Vagina (tissue), 2 donors: Measurements from ENCODE around the gene MYO7A.

Experiments used
- POLR2AphosphoS5 ChIP-seq, 2 donors: sonication (generic); formaldehyde crosslinking; IDR thresholded peaks; one replicate each; pipeline ENCODE4 v1.9.0; 2017; ENCODE audit warnings: antibody characterized with exemption in 2 of 2, mild to moderate bottlenecking in 2 of 2, low read depth in 1 of 2; ENCODE audit not compliant: insufficient read depth in 1 of 2
- TF ChIP-seq, protein P1 (sequence below), 3 experiments: fragments of 450-650 bp in 2 of 3; fragments of 200-600 bp in 1 of 3; sonication (generic) in 1 of 3; IDR thresholded peaks; one replicate each; pipeline ENCODE4 v1.5.1; 2017 to 2019; ENCODE audit warnings: antibody characterized with exemption in 3 of 3, mild to moderate bottlenecking in 2 of 3, moderate library complexity in 2 of 3

DNA sequence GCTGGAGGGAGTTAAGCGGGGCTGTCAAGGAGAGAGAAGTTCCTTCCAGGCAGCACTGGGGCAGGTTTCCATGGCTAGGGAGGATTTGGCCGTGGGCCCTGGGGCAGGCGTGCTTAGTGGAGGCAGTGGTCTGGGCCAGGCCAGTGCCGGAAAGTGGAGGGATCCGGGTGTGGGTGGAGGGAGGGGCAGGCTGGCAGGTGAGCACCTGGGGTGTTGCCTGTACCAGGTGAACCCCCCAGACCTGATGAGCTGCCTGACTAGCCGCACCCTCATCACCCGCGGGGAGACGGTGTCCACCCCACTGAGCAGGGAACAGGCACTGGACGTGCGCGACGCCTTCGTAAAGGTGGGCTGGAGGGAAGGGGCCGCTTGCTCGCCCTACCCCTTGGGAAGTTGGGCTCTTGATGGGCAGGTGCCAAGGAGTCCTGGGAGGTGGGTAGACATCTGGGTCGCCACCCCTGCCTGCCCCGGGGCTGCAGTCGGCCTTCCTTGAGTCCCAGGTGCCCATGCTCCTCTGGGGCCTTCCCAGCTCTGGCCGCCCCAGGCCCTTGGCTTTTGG lies 32.0 kb downstream of the MYO7A start:
- TF ChIP-seq, protein P1, sequence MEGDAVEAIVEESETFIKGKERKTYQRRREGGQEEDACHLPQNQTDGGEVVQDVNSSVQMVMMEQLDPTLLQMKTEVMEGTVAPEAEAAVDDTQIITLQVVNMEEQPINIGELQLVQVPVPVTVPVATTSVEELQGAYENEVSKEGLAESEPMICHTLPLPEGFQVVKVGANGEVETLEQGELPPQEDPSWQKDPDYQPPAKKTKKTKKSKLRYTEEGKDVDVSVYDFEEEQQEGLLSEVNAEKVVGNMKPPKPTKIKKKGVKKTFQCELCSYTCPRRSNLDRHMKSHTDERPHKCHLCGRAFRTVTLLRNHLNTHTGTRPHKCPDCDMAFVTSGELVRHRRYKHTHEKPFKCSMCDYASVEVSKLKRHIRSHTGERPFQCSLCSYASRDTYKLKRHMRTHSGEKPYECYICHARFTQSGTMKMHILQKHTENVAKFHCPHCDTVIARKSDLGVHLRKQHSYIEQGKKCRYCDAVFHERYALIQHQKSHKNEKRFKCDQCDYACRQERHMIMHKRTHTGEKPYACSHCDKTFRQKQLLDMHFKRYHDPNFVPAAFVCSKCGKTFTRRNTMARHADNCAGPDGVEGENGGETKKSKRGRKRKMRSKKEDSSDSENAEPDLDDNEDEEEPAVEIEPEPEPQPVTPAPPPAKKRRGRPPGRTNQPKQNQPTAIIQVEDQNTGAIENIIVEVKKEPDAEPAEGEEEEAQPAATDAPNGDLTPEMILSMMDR (IDR thresholded peaks at IDR 0.05) = no peak
- TF ChIP-seq POLR2AphosphoS5 (IDR thresholded peaks at IDR 0.05; ENCODE audit: insufficient read depth in 1 of 2, low read depth in 1 of 2) = no peak
